AG10803 (cell line): ENCODE measurements around the gene CRYAB.

Experiments used
- DNase-seq: peaks from one replicate; pipeline ENCODE4 v3.0.0; 2010; ENCODE audit warnings: low read depth
- H3K4me3 ChIP-seq: 2 replicates; pipeline ENCODE4 v1.5.1; 2011; ENCODE audit warnings: mild to moderate bottlenecking, low read length, control low read depth
- CTCF ChIP-seq: conservative IDR thresholded peaks from 2 replicates; pipeline ENCODE4 v1.5.1; 2011; ENCODE audit warnings: mild to moderate bottlenecking, low read length, control low read depth, inconsistent platforms

The CRYAB gene

GRCh38 chr11:111882202-111882601 is 29.4 kb downstream of the CRYAB start:
- DNase-seq = no peak
- no peak overlapping the region for H3K4me3 ChIP-seq
- no peak for TF ChIP-seq CTCF

GRCh38 chr11:111879637-111879960 is 32.0 kb downstream of the CRYAB start:
- TF ChIP-seq CTCF = no peak
- H3K4me3 ChIP-seq = peak overlapping the region; percentile 97
- DNase-seq = no peak

- peak; percentile 90 for TF ChIP-seq CTCF
- DNase-seq = peak; percentile 95
Measured at GRCh38 chr11:111878849-111879636, 32.5 kb downstream of the CRYAB start, which contains the start of the genes CFAP68 and FDXACB1. Gene CFAP68 (plus strand): TSS chr11:111879541. CDS start chr11:111879561, 20 bp downstream. Gene FDXACB1 (minus strand): TSS chr11:111879165. CDS start chr11:111879132, 33 bp downstream.

GRCh38 chr11:111878385-111878848 is 33.2 kb downstream of the CRYAB start:
- TF ChIP-seq CTCF = no peak
- no peak for DNase-seq
- H3K4me3 ChIP-seq = peak overlapping the region; percentile 97

More at GRCh38 chr11:111878849-111879636, 32.5 kb downstream of the CRYAB start, which contains the start of the genes CFAP68 and FDXACB1:
- H3K4me3 ChIP-seq = peak within 1 kb of the TSS; percentile 97

GRCh38 chr11:111871693-111872161 is 39.8 kb downstream of the CRYAB start:
- no peak for TF ChIP-seq CTCF
- DNase-seq = no peak
- H3K4me3 ChIP-seq = peak overlapping the region; percentile 90

- TF ChIP-seq CTCF = peak; percentile 52
- peak within 1 kb of the TSS; percentile 90 for H3K4me3 ChIP-seq
- DNase-seq = peak; percentile 85
Measured at GRCh38 chr11:111870886-111871692, 40.5 kb downstream of the CRYAB start, which contains the start of gene ALG9. Gene ALG9 (minus strand): TSS chr11:111871581. CDS start chr11:111871482, 99 bp downstream.
